Measurements from ENCODE around the gene PPIP5K2. TPM values are rescaled to one million over a fixed set of nuclear protein-coding genes. Genes with fewer than 3 reads are reported as not detected.

Gene PPIP5K2
- total RNA-seq, 4 donors from 2014 or later = 19.8 to 42.8 (median 38.2) TPM

DNA sequence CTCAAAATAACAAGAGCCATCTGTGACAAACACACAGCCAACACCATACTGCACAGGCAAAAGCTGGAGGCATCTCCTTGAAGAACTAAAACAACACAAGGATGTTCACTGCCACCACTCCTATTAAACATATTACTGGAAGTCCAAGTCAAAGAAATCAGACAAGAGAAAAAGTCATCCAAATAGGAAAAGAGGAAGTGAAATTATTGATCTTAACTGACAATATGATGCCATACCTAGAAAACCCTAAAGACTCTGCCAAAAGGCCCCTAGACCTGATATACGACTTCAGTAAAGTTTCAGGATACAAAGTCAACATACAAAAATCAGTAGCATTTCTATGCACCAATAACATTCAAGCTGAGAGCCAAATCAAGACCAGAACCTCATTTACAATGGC lies 108.5 kb downstream of the PPIP5K2 start:
- Histone ChIP-seq H3K4me1 (no peaks in the 10 kb centered on the region), H3K9me3 (no peaks in the 10 kb centered on the region), H3K27ac (no peak overlapping the region), H3K27me3 (no peaks in the 10 kb centered on the region), H3K4me3 (no peak overlapping the region), H3K36me3 (no peaks in the 10 kb centered on the region)
- no peak for ATAC-seq
- 73 to 80% methylated on average over 1 of the region's 1 CpG for WGBS, 2 donors (ENCODE audit: low coverage in 1 of 2)
- TF ChIP-seq POLR2AphosphoS5 (IDR thresholded peaks at IDR 0.05) = no peak
- no peak for TF ChIP-seq EP300 (IDR thresholded peaks at IDR 0.05)
- TF ChIP-seq, protein P1, sequence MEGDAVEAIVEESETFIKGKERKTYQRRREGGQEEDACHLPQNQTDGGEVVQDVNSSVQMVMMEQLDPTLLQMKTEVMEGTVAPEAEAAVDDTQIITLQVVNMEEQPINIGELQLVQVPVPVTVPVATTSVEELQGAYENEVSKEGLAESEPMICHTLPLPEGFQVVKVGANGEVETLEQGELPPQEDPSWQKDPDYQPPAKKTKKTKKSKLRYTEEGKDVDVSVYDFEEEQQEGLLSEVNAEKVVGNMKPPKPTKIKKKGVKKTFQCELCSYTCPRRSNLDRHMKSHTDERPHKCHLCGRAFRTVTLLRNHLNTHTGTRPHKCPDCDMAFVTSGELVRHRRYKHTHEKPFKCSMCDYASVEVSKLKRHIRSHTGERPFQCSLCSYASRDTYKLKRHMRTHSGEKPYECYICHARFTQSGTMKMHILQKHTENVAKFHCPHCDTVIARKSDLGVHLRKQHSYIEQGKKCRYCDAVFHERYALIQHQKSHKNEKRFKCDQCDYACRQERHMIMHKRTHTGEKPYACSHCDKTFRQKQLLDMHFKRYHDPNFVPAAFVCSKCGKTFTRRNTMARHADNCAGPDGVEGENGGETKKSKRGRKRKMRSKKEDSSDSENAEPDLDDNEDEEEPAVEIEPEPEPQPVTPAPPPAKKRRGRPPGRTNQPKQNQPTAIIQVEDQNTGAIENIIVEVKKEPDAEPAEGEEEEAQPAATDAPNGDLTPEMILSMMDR (IDR thresholded peaks at IDR 0.05) = no peak
- no peak for TF ChIP-seq POLR2A (IDR thresholded peaks at IDR 0.05)

DNA sequence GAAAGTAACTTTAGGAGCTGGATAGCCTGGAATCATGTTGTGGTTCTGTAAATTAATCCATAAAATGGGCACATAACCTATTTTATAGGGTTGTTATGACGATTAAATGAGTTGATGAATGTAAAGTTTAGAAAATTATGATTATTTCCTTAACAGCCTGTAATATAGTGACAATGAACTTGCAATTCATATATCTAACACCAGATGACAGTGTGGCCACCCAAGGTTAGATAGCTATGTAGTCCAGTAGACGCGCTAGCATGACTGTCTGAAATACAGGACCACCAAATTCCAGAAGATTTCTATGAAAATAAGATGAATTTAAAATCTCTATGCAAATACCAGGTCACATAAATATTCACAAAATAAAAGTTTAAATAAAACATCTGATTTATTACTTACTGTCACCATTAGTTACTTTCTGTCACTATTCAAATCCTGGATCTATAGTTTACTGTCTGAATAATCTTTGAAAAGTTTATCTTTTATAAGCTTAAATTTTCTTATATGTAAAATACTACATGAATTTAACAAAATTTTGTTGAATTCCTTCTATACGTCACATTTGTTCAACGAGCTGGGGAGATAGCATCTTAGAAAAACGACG lies 112.4 kb downstream of the PPIP5K2 start:
- Histone ChIP-seq H3K27me3 (no peaks in the 10 kb centered on the region), H3K4me3 (no peak overlapping the region), H3K36me3 (no peaks in the 10 kb centered on the region), H3K27ac (no peak overlapping the region), H3K9me3 (no peaks in the 10 kb centered on the region), H3K4me1 (no peaks in the 10 kb centered on the region)
- 75 to 80% methylated on average over 7 of the region's 7 CpGs for WGBS, 2 donors (ENCODE audit: low coverage in 1 of 2)
- ATAC-seq = peak; percentile 73
- TF ChIP-seq, protein P1 (IDR thresholded peaks at IDR 0.05) = peak; percentile 74 to 89 (median 82)
- TF ChIP-seq EP300 (IDR thresholded peaks at IDR 0.05) = no peak

DNA sequence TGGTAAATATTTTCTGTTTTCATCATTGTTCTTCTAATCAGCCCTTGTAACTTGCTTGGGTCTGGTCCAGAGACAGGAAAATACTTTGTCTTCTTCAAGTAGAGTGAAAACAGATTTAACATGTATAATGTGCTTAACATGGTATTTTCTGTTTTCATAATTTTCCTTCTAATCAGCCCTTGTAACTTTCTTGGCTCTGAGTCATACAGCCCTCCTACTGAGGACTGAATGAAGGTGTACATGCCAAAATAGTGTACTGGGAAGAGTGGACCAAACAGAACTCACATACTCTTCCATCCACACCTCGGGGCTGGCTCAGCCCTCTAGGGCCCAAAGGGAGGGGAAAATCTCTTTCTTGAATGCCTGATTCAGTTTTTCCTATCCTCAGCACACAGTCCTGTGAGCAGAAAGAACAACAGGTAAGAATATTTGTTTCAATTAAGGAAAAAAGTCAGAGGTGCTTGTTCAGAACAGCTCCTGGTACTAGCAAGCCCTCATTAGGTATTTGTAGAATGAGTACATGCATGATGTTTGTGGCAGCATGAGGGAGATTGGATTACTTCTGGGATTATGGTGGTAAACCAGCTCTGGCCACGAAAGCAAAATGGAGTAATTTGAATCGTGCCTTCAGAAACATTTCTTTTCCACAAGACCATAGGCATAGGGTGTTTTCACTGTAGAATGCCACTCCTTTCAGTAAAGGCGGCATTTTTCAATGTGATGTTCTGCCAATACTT lies 114.3 kb downstream of the PPIP5K2 start:
- TF ChIP-seq, protein P1 (IDR thresholded peaks at IDR 0.05) = no peak
- TF ChIP-seq POLR2A (IDR thresholded peaks at IDR 0.05) (no peak), POLR2AphosphoS5 (IDR thresholded peaks at IDR 0.05) (no peak), EP300 (IDR thresholded peaks at IDR 0.05) (no peak)
- H3K4me1 ChIP-seq = no peaks in the 10 kb centered on the region
- no peak for ATAC-seq
- no peak overlapping the region for H3K27ac ChIP-seq
- H3K4me3 ChIP-seq = no peak overlapping the region
- WGBS, 2 donors (ENCODE audit: low coverage in 1 of 2) = 89 to 91% methylated on average over 3 of the region's 4 CpGs
- no peaks in the 10 kb centered on the region for H3K36me3 ChIP-seq
- no peaks in the 10 kb centered on the region for H3K27me3 ChIP-seq
- peaks cover 0 to 5% (median 0%) of the 10 kb centered on the region in 3 donors for H3K9me3 ChIP-seq

DNA sequence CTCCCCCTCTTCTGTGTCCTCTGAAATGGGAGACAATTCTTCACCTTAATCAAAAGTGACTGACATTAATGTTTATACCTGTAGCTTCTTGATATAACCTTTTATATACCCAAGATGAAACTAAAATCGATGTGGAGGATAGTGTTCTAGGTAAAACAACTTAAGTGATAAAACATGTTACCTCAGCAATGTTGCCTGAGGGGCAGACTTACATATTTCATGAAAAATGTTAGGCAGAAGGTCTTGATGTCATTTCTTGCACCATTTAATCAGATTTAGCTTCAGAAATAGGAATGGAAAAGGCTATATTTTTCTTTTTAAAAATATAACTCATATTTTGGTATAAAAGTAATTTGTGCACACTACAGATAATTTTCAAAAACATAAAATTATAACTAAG lies 115.8 kb downstream of the PPIP5K2 start:
- Histone ChIP-seq H3K27me3 (no peaks in the 10 kb centered on the region), H3K36me3 (no peaks in the 10 kb centered on the region), H3K4me3 (no peak overlapping the region), H3K4me1 (no peaks in the 10 kb centered on the region), H3K9me3 (peaks cover 0 to 7% (median 0%) of the 10 kb centered on the region in 3 donors), H3K27ac (no peak overlapping the region)
- no peak for TF ChIP-seq EP300 (IDR thresholded peaks at IDR 0.05)
- no peak for TF ChIP-seq POLR2A (IDR thresholded peaks at IDR 0.05)
- TF ChIP-seq, protein P1 (IDR thresholded peaks at IDR 0.05) = no peak
- no peak for TF ChIP-seq POLR2AphosphoS5 (IDR thresholded peaks at IDR 0.05)
- no peak for ATAC-seq
- WGBS, 2 donors (ENCODE audit: low coverage in 1 of 2) = 82 to 100% methylated on average over 1 of the region's 1 CpG

DNA sequence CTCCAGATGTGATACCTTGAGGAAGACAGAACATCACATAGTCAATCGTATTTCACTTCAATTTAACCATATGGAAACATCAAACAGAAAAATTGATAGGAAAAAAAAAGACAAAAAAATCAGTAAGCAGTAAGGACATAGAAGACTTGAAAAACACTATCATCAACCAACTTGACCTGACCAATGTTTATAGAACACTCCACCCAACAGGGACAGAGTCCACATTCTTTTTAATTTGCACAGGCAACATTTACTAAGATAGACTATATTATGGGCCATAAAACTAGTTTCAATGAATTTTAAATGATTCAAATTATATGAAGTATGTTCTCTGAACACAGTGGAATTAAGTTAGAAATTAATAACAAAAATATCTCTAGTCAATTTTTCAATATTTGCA lies 117.7 kb downstream of the PPIP5K2 start:
- WGBS, 2 donors (ENCODE audit: low coverage in 1 of 2) = 100% methylated on average over 1 of the region's 1 CpG
- Histone ChIP-seq H3K9me3 (peaks cover 0 to 7% (median 0%) of the 10 kb centered on the region in 3 donors), H3K4me1 (no peaks in the 10 kb centered on the region), H3K4me3 (no peak overlapping the region), H3K36me3 (no peaks in the 10 kb centered on the region), H3K27me3 (no peaks in the 10 kb centered on the region), H3K27ac (no peak overlapping the region)
- TF ChIP-seq EP300 (IDR thresholded peaks at IDR 0.05) (no peak), POLR2AphosphoS5 (IDR thresholded peaks at IDR 0.05) (no peak), POLR2A (IDR thresholded peaks at IDR 0.05) (no peak)
- TF ChIP-seq, protein P1 (IDR thresholded peaks at IDR 0.05) = no peak
- ATAC-seq = no peak

All from gastroesophageal sphincter (tissue), 4 donors.